Measurements from ENCODE around the gene SCPEP1.
"Not testable (repeated sequence)": the region's sequence is repeated elsewhere in the genome, so short reads cannot be mapped to it uniquely, and the experiment has no call there.

SCPEP1 gene, protein sequence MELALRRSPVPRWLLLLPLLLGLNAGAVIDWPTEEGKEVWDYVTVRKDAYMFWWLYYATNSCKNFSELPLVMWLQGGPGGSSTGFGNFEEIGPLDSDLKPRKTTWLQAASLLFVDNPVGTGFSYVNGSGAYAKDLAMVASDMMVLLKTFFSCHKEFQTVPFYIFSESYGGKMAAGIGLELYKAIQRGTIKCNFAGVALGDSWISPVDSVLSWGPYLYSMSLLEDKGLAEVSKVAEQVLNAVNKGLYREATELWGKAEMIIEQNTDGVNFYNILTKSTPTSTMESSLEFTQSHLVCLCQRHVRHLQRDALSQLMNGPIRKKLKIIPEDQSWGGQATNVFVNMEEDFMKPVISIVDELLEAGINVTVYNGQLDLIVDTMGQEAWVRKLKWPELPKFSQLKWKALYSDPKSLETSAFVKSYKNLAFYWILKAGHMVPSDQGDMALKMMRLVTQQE

DNA sequence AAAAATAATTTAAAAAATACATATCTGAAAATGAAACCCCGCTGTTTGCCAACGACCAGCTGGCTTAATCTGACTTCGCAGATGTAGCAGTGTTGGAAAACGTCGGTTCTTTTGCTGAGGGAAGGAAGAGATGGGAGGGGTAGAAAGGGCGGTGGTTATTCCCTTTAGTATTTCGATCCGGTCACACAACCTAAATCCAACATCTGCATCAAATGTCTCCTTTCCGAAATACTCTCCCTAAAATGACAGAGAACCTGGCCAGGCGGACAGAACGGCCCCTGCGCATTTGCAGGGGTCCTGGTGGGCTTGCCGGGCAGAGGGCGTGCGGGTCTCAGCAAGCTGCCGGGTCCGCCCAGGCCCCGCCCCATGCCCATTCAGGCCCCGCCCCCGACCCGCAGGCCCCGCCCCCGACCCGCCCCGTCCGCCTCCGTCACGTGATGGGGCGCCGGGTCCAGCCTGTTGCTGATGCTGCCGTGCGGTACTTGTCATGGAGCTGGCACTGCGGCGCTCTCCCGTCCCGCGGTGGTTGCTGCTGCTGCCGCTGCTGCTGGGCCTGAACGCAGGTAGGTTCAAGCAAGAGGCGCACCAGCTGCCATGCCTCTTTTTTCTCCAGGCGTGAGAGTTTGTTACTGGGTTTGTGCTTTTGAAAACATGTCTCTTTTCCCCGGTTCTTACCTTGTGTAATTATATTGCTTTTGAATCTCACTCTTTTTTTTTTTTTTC, at the start of gene SCPEP1:
SCPEP1 (plus strand) TSS at position 459 of the 723 bp plus-strand sequence; CDS start at position 488, 29 bp downstream.
- peak; percentile 82 to 89 for DNase-seq

DNA sequence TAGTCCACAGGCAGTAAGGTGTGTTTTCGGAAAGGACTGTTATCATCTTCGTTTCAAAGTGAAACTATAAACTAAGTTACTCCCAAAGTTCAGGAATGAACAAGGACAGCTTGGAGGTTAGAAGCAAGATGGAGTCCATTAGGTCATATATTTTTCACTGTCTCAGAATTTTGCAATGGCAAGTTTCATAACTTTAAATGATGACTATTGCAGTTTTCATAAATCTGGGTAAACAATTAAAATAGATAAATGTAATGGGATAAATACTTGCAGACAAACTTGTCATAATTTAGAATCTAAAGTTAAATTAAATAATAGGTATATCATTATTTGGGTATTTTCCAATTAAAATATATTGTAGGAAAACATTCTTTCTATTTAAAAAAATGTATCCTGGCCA, 49.3 kb upstream of the SCPEP1 start:
- DNase-seq: no peak

DNA sequence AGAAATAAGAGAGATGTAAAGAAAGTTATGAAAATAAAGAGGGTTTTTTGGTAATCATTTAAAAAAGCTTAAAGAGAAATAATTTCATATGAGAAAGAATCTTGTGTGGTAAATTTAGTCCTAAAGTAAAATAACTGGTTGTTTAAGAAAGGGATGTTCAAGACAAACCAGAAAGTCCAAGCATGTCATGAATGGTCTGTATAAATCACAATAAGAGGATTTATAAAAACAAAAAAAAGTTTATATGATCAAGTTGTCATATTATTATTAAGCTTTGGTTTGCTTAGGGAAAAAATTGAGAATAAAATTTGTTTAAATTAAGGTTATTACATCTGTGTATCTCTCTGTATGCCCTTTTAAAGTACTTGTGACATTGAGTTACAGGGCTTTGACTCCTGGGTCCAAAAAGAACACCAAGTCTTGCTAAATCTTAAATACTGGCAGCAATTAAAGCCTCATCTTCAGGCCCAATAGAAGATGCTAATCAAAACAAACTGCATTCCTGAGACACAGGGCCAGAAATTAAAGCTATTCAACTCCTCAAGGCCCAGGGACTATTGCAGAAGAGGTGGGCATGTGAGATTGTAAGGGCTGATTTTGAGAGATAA, 48.5 kb upstream of the SCPEP1 start:
- DNase-seq: no peak

DNA sequence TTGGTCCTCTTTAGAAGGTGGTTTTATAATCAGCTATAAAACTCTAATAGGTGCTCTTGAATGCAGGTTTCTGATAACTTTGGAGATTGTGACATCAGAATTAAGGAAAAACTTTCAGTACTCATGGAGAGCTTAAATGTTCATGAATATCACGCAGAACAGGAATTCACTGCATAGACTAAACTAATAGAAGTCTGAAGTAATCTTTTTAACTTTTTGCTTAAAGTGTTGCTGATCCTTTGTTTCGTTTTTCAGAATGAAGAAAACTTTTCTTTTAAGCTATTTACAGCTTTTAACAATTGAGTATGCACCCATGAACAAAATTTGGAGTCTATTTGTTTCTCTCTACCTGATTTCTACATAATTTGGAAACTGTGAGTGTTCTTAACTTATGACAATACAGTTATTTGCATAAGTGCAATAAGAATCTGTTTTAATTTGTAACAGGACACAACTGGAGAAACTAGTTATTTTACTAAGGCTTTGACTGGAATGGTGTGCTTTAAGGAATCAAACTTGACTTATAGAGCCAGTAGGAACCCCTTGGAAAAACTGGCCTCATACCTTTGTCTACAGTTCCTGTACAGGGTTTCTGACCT, 47.1 kb upstream of the SCPEP1 start:
- no peak for DNase-seq

DNA sequence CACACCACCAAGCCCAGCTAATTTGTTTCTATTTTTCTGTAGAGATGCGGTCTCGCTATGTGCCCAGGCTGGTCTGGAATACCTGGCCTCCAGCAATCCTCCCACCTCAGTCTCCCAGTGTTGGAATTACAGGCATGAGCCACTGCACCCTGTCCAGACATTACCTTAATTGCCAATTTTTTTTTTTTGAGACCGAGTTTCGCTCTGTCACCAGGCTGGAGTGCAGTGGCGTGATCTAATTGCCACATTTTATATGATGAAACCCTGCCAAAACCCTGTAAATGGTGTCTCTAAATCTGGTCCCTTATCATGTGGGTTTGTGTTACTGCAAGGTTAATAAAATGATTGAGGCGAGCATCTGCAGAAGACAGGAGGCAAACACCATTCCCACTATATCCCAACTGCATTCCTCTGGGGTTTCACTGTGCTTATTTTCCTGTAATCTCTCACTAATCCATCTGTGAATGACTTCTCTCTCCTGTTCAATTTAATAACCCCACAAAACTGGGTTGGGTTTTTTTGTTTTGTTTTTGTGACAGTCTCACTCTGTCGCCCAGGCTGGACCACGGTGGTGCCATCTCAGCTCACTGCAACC, 44.7 kb upstream of the SCPEP1 start:
- no peak for DNase-seq

DNA sequence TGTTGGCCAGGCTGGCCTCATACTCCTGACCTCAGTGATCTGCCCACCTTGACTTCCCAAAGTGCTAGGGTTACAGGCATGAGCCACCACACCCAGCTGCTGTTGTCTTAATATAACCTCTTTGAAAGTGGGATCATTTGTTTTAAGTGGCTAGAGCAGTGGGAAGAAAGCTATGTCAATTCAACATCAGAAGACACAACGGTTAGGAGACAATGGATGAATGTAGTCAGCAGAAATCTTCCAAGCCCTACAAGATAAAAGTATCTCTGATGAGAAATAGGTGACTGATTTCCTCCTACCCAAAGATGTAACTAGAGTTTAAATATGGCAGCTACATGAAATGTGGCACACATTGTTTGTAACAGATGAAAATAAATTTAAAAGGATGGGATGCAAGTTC, 44.1 kb upstream of the SCPEP1 start:
- no peak for DNase-seq

DNA sequence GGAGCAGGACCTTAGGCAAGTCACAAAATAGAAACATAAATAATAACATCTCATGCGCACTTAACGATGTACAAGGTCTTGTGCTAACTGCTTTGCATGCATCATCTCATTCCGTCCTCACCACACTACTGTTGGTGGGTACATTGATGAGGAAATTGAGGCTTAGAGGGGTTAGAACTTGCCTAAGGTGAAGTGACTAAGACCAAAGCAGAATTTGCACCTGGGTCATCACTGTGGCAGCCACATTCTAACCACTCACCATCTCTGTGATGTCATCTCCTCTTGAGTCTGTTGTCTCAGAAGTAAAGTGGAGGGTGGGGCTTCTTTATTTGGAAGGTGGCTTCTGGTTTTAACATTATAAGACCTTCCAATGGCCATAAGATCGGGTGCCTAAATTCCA, 43.7 kb upstream of the SCPEP1 start:
- no peak for DNase-seq

DNA sequence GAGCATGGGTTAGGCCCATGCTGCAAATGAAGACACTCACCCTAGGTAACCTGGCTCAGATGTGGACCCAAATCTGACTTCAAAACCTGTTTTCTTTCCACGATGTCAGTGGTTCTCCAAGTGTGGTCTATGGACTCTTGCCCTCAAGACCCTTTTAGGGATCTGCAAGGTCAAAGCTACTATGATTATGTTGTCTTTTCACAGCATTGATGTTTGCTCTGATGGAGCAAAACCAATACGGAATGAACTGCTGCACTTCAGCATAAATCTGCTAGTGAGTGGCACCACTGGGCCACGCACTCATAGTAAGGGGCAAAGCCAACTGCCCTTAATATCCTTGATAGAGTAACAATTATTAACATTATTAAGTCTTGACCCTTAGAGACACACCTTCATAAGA, 42.5 kb upstream of the SCPEP1 start:
- no peak for DNase-seq

DNA sequence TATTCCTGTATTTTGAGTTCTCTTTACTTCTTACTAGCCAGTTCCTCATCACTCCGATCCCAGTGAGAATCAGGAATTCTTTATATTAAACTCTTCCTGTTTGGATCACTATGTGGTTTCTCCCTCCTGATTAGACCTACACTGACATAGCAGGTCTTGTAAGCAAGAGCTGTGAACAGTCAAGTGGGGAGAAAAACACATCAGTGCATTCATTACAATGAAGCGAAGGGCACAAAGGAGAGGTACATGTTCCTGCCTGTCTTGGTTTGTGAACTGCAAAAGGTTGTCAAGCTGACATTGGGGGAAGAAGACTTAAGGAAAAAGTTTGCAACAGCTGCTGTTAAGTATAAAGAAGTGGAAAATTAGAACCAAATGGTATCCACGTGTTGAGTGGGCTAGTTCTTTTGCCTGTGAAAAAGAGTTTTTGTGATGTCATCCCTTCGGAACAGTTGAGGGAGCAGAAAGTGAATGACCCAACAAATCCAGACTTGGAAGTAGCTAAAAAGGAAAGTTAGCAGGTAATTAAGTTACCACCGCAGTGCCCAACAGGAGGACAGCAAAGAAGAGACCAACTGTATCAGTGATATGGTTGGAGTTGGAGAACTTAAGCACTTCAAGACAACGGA, 41.1 kb upstream of the SCPEP1 start:
- no peak for DNase-seq

DNA sequence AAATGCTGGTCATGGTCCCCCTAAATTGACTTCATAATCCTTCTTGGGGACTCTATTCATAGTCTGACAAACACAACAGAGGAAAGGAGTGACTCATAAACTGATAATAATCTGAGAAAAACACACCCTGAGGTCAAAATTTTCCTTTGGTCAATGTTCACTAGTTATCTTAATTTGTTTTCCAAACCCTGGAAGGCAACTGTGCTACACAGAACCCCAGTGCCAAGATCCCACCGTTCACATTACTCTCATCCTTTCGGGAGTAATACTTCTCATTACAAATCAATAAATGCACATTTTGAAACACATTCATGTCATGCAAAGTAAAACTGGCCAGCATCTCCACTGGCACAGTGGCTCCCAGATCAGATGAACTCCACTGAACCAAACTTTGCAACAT, 40.2 kb upstream of the SCPEP1 start:
- DNase-seq: no peak

DNA sequence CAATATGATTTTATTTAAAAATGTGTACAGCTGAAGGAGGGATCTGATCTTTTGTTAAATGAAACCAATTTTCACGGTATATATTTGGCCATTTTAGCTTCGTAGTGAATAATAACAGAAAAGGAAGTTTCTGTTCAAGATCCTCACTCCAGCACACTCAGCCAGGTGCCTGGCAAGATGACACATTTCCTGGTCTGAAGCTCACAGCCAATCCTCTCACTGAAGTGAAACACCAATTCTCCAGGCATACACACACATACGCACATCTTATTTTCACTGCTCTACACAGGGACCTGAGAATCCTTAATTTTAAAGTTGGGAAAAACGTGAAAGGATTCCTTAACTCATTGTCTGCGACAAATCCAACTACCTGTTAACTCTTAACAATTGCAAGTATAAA, 39.7 kb upstream of the SCPEP1 start:
- DNase-seq: not testable (repeated sequence)

DNA sequence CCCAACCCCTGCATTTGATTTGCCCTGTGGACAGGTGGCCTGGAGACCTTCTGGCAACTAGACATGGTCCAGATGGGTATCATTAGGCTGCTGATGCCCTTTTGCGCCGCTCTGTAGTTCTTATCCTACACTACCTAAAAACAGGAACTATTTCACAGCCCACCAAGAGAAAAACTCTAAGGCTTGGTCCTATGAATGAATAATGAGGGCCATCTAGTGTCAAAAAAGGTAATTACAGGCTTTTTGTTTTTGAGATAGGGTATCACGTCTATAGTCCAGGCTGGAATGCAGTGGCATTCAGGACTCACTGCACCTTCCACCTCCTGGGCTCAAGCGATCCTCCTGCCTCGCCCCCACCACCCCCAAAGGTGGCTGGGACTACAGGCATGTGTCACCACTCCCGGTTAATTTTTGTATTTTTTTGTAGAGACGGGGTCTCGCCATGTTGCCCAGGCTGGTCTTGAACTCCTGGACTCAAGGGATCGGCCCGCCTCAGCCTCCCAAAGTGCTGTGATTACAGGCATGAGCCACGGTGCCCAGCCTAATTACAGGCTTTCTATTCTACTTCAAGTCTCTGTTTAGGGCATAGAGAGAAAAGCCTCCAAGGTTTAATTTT, 38.0 kb upstream of the SCPEP1 start:
- DNase-seq: peak in 1 of 2 donors; percentile 20

DNA sequence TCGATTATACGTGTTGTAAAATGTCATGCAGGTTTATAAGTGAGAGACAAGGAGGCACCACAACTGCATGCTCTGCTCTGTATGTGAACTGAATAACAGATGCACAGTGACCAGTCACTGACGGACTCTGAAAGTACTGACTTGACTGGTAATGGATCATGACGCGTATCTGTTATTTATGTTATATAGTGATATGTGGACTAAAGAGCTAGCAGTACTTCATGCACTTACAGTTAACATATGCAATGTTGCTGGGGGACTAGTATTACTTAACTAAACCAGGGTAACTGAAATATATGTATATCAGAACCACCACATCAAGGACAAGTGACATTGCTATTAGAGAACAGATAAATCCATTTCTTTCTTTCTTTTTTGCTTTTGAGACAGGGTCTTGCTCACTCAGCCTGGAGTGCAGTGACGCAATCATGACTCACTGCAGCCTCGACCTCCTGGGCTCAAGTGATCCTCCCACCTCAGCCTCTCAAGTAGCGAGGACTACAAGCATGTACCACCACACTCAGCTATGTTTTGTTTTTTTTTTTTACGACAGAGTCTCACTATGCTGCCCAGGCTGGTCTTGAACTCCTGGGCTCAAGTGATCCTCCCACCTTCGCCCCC, 34.3 kb upstream of the SCPEP1 start:
- DNase-seq: no peak

DNA sequence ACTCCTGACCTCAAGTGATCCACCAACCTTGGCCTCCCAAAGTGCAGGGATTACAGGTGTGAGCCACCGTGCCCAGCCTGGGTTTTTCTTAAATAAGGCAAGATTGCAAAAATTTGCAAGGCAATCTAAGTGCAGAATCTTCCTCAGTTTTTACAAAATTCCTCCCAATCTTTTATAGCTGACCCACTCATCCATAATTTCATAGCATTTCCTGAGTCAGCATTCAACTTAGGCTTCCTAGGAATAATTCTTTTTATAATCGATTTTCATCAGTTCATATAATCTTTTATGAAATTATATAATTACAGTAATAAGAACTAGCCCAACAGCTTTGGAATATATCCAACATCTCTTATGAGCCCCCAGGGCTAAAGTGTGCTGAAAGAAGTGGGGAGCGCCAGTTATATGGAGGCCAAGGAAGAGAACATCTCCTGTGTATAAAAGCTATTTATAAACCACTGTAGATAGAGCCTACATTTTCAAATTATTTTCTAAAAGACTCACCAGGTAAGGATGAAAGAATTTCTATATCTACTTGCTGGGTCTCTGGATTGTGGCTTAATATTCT, 31.9 kb upstream of the SCPEP1 start:
- DNase-seq: no peak

DNA sequence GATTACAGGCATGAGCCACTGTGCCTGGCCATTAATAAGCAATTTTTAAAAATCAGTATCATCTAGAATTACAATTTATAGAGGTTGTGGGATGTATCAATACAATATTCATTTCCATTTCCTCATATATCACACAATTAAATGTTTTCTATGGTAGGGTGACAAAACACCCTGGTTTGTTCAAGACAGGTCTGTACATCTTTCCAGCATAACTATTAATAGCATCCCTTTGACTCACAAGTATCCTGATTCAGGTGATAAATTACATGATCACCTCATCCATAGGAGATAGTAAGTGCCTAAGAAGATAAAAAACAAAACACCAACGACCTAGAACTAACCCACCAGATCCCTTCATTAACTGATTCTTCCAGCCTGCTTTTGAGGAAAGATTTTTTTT, 30.2 kb upstream of the SCPEP1 start:
- DNase-seq: no peak

DNA sequence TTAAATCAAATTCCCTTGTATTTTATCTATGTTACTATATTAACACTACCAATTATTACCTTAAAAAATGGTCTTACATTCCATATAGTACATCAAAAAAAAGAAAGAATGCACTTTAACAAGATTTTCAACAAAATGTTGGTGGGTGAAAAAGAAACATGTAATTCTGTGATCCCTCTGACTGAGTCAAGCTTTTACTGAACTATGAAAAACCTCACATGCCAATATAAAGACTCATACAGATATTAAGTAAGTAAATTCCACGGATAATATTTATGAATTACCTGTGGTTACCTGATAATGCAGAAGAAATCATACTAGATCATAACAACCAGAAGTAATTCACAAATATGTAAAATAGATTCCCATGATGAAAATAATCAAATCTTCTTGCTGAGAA, 29.4 kb upstream of the SCPEP1 start:
- no peak for DNase-seq

DNA sequence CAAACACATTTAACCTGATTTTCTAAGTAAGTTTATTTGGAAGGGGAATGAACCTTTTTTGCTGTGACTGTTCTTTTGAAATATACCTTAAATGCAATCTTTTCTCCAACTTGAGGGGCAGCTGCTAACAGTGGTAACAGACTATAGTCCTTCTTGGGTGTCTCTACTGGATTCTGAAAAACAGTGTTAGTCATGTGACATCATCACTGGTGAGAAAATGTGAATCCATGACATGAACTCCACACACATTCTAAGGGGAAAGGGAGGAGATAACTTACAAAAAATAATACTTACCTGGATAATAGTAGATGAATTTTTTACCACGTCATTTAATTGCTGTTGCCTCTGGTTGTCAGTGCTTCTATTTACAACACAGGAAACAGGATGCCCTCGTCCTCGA, 28.3 kb upstream of the SCPEP1 start:
- no peak for DNase-seq

DNA sequence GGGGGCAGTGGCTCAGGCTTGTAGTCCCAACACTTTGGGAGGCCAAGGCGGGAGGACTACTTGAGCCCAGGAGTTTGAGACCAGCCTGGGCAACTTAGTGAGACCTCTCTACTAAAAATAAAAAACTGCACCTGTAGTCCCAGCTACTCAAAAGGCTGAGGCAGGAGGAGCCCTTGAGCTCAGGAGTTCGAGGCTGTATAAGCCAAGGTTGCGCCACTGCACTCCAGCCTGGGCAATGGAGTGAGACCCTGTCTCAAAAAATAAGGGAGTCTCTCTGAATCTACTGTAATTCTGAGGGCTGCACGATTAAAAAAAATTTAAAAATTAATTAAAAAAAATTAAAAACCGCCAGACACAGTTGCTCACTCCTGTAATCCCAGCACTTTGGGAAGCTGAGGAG, 20.9 kb upstream of the SCPEP1 start:
- no peak for DNase-seq

DNA sequence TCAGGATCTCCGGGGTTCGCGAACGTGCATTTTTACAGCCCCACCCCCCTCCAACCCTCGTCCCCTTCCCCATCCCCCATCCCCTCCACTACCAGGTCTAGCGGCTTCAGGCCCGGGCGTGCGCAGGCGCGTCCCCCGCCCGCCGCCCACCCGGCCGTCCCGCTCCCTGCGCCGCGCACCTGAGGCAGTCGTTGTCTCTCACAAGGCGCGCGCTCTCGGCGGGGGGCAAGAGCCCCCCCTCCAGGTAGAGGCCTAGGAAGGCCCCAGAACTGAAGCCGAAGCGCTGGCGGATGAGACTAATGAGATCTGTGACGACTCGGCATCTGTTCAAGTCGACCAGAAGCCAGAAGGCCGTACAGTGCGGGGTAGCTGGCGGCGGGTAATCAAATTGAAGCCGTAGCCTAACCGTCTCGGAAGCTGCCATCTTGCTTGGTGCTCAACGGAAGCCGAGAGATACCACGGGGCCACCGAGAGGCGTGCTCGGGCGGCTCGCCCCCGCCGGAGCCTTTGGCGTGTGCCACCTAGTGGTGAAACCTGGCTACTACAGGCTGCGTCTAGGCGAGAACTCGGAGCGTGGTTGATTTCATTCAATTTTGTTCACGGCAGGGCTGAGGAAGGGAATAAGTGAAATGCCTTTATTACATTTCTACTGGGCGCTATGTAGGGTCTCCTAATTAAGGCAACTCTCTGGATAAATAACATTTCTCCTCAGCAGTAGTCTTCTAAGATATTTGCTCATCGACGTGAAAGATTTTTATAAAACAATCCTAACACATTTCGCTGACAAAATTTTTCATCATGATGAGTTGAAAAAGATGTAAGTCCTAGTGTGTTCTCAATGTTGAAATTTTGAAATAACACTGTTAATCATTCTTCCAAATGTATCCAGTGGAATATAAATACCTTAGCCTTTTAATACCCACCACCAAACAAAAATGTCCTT, 17.1 kb upstream of the SCPEP1 start, which contains the start of gene COIL:
COIL (minus strand) TSS at position 455 of the 943 bp plus-strand sequence; CDS start at position 424, 31 bp downstream.
- peak; percentile 88 for DNase-seq

DNA sequence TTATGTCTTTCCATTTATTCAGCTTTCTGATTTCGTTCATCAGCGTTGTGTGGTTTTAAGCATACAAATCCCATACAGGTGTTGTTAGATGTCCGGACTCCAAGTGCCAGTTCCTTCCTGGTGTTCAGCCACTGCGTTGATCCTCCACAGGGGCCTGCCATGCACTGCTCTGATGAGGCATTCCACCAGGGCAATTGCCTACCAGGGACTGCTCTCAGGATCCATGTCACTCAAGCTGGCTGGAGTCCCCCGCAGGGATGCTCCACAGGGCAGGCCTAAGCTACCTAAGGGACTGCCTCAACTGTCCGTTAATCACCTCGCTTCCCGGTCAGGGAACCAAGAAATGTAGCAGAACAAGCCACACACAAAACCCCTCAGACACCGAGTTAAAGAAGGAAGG, 12.7 kb upstream of the SCPEP1 start:
- DNase-seq: not testable (repeated sequence)
